T1000 (cell line): Measurements from ENCODE around the gene P2RY1.
"Not testable (repeated sequence)": the region's sequence is repeated elsewhere in the genome, so short reads cannot be mapped to it uniquely, and the experiment has no call there.

ENCODE experiments used
- DNase-seq: peaks from one replicate; lab custom pipeline; 2025; ENCODE audit warnings: mixed read lengths; lab: John Stamatoyannopoulos, UW

The P2RY1 gene

DNA sequence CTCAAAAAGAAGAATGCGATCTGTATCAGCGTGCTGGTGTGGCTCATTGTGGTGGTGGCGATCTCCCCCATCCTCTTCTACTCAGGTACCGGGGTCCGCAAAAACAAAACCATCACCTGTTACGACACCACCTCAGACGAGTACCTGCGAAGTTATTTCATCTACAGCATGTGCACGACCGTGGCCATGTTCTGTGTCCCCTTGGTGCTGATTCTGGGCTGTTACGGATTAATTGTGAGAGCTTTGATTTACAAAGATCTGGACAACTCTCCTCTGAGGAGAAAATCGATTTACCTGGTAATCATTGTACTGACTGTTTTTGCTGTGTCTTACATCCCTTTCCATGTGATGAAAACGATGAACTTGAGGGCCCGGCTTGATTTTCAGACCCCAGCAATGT lies 1.3 kb downstream of the P2RY1 start:
- DNase-seq: no peak

DNA sequence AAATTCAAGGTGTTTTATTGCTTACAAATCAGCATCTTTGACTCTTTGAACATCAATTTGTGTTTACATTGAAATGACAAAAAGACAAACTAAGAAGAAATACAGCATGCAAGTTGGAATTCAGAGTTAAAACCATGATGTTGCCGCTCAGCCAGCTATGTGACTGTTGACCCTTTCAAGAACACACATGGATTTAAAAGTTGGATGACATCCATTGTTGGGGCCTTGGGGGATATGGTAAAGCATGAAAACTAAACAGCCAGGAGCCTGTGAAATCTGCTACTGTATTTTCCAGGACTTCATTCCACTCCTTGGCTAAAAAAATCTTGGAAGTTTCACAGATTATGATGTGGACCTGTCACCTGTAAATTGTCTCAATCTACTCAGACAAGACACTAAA lies 4.6 kb downstream of the P2RY1 start:
- no peak for DNase-seq

DNA sequence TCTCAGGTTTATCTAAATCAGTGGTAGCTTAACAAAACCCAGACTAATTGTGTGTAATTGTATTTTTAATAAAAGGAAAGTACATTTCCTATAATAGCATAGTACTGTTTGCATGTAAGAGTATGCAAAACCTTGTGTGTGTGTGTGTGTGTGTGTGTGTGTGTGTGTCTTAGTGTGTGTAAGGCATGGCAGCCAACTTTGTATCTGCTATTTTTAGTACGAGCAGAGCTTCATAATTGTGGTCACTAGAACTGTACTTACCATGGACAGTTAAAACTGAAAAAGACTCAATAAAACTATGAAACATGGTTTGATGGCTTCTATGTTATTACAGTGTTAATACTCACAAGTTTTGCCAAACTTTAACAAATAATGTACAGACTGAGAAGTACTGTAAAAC lies 6.2 kb downstream of the P2RY1 start:
- DNase-seq: no peak

DNA sequence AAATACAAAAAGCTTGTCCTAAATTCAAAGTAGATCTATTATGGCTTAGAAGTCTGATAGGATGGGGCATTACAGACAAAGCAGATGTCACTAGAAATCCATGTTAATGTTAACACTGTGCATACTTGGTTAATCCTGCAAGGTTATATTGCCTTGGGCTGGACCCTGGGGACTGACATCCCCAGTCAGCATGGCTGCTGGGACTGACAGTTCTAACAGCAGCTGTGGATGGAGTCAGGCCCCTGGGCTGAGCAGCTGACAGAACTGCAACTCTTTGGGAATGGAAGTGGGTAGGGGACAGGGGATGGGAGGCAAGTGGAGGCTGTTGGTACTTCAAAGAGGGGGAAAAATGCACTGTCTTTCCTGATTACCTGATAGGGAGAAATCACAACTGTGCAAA lies 7.5 kb downstream of the P2RY1 start:
- DNase-seq: no peak

DNA sequence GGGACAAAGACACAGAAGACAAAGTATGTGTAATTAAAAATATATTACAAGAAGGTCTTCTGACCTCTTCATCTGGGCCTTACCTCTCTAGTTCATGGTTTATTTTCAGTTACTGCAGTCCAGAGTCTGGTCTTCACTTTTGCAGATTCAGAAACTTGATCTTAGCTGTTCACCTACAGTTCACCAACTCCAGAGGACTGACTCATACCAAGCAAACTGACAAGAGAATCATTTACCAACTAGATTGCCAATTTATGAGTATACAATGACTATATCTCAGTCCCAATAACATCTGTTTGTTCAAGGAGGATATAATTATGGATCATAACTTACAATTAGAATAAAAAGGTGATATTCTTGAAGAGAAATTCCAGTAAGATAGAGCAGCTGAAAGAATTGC lies 9.0 kb downstream of the P2RY1 start:
- DNase-seq: no peak

DNA sequence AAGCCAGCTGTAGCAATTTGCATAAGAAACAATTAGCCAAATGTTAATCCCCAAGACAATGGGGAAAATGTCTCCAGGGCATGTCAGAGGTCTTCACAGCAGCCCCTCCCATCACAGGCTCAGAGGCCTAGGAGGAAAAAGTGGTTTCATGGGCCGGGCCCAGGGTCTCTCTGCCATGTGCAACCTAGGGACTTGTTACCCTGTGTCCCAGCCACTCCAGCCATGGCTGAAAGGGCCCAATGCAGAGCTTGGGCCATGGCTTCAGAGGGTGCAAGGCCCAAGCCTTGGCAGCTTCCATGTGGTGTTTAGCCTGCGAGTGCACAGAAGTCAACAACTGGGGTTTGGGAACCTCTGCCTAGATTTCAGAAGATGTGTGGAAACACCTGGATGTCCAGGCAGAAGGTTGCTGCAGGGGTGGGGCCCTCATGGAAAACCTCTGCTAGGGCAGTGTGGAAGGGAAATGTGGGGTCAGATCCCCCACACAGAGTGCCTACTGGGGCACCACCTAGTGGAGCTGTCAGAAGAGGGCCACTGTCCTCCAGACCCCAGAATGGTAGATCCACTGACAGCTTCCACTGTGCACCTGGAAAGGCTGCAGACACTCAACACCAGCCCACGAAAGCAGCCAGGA lies 11.8 kb downstream of the P2RY1 start:
- DNase-seq: not testable (repeated sequence)

DNA sequence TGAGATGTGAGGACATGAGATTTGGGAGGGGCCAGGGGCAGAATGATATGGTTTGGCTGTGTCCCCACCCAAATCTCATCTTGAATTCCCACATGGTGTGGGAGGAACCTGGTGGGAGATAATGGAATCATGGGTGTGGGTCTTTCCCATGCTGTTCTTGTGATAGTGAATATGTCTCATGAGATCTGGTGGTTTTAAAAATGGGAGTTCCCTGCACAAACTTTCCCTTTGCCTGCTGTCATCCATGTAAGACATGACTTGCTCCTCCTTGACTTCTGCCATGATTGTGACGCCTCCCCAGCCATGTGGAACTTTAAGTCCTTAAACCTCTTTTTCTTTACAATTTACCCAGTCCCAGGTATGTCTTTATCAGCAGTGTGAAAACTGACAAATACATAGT lies 12.7 kb downstream of the P2RY1 start:
- not testable (repeated sequence) for DNase-seq

DNA sequence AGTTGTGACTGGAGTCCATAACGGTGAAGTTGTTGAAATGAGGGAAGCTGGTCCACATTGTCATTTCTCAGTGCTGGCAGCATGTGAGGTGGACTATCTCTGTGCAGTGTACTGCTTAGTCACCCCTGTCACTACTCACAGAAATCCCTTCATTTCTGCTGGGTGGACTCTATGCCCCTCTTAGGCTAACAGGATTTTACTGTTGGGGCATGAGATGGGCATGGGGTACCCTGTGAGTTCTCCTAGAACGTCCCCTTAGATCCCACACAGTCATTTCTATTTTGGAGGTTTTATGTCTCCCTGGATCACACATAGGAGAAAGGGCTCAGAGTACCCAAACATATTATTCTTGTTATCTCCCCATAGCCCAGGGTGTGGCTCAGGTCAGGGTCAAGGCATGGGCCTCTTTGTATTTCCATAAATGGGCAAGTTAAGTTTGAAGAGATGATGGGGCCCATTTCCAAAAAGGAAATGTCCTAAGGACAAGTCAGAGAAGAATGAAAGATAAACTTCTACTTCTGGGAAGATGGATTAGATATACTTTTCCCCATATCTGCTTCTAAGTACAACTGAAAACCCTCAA lies 15.2 kb downstream of the P2RY1 start:
- no peak for DNase-seq

DNA sequence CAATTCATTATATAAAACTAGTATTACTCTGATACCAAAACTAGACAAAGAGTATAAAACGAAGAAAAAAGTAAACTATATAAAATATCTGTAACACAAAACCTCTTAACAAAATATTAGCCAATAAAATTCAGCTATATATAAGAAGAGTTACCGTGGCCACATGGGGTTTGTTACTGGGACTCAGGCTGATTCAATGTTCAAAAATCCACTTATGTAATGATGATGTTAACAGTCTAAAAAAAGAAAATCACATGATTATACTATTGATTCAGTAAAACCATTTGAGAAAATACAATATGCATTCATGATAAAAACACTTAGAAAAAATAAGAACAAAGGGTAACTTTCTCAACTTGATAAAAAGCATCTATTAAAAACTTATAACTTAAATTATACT lies 18.3 kb downstream of the P2RY1 start:
- no peak for DNase-seq

DNA sequence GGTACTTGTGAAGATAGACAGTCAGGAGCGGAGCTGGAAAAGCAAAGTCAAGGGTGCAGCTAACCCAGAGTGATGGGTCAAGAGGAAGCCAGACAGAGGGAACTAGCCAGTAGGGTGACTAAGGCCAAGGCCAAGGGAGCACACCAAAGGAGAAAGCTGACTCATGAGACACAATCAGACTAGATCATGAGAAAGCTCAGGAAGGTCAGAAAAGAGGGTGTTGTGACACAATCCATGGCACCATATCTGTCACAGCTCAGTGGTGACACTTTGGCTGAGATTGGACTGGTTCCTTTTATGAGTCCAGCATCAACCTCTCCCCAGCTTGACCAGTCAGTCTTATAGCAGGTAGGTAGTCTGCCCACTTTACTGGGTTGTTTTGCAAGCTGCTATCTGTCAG lies 22.2 kb downstream of the P2RY1 start:
- DNase-seq: no peak

DNA sequence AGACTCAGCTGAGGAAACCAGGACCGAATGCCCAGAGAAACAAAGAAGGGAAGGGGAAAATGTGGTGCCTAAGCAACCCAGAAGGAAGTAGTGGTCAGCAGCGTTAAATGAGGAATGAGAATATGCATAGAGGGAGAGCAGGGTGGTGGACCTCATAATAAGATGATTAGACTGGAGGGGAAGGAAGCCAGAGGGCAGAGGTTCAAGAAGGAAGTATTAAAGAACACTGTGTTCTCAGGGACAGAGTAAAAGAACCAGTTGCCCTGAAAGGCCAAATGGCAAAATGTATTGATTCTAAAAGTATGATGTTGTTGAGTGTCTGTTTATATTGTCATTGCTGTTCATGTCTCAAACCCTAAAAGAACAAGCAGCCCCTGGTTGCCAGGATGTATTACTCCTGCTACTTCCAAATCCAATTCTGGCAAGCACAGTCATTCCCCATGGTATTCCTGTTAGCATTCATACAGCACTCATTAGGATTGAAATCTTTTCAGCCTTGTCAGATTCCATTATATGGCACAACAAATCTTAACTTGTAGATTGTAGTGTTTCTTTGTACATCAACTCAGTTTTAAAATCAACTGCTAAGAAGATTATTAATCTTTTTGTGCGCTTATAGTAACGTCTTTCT lies 23.4 kb downstream of the P2RY1 start:
- DNase-seq: no peak

DNA sequence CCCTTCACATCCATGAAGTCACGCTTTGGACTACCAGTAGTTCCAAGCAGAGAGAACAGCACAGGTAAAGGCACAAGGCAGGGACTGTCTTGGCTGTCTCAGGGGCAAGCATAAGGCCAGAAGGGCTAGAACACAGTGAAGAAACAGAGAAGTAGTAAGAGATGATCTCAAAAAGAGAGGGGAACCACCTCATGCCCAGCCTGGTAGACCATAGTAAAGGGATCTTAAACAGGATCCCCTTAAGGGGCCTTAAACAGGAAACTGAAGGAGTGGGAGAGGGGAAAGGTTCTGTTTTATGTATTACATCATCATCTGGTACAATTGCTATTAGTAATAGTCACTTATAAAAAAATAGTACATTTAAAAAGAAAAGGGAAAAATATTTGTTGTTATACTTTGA lies 25.8 kb downstream of the P2RY1 start:
- DNase-seq: no peak

DNA sequence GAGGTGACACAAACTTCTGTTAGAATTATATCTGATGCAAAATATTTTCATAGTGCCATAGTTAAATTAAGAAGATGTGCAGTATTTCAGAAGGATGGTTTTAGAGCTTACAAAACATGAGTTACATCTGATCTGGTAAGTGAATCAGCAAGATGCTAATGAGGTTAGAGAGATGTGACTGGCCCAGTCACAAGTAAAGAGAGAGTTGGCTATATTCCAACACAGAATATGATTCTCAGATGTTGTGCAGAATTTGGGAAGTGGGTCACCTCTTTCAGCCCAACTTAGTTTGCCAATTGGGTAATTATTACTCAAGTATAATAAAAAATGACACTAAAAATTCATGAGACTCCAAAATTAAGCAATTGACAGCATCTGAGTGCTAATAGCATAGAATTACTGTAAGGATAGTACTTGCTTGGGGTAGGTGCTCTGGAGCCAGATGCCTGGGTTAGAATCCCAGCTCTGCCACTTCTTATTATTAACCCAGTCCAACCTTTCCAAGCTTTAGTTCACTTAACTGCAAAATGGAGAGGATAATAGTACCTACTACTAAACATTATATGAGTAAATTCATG lies 30.8 kb downstream of the P2RY1 start:
- DNase-seq: no peak

DNA sequence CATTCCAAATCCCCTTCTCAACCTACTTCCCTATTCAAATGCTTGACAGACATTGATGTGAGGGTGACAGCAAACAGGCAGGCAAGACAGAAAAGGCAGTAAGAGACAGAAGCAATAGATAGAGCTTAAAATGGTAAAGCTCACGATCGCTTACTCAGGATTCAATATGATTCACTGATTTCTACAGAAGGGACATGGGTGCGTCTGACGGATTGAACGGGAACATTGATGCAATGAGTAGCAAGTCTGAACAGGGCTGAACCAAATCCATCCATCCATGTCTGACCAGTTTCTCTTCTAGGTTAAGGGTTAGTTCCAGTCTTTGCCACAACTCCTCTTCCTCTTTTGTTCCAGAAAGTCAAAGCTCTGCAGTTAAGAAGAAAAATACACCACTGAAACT lies 35.1 kb downstream of the P2RY1 start:
- no peak for DNase-seq

DNA sequence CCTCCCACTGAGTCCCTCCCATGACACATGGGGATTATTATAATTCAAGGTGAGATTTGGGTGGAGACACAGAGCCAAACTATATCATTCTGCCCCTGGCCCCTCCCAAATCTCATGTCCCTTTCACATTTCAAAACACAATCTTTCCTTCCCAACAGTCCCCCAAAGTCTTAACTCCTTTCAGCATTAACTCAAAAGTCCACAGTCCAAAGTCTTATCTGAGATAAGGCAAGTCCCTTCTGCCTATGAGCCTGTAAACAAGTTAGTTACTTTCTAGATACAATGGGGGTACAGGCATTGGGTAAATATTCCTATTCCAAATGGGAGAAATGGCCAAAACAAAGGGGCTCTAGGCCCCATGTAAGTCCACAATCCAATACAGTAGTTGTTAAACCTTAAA lies 38.4 kb downstream of the P2RY1 start:
- not testable (repeated sequence) for DNase-seq

DNA sequence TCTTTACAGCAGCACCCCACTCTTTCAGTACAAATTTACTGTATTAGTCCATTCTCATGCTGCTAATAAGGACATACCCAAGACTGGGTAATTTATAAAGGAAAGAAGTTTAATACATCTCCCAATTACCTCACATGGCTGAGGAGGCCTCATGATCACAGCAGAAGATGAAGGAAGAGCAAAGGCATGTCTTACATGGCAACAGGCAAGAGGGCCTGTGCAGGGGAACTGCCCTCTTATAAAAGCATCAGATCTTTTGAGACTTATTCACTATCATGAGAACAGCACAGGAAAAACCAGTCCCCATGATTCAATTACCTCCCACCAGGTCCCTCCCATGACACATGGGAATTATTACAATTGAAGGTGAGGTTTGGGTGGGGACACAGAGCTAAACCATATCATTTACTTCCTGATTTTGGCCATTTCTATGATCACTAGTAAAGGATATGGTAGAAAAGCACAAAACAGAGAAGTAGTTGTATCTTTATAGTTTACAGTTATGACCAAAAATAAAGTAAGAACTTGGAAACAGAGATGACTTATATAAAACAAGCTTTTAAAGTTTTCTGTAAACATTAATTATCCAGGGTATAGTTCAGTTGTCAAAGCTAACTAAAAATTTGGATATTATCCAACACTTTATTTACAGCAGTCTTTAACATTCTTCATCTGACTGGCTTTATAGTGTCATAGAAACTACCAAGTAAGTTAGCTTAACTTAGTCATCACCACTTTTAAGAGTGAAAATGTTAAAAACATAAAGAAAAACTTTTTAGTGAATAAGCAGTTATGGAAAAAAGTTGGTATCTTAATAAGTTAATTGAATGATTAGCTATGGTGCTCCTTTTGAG lies 40.2 kb downstream of the P2RY1 start:
- no peak for DNase-seq

DNA sequence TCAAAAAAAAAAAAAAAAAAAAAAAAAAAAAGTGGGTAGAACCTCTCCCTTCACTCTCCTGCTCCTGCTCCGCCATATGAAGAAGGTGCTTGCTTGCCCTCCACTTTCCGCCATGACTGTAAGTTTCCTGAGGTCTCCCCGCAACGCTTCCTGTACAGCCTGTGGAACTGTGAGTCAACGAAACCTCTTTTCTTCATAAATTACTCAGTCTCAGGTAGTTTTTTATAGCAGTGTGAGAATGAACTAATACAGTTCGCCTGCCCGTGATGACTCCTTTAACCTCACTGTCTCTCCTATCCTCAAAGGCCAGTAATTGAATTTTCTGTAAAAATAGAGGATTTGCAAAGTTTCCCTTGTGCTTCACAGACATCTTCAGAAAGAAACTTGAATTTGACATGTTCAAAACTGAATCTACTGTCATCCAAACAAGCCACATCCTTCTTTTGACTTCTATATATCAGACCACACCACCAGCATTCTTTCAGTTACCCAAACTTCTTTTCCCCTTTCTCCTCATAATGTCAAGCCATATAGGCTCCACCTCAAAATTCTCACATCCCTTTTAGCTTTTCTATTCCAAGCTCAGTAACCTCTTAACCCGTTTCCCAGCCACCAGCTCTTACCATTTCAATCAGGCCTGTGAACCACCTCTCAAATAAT lies 44.3 kb downstream of the P2RY1 start:
- no peak for DNase-seq

DNA sequence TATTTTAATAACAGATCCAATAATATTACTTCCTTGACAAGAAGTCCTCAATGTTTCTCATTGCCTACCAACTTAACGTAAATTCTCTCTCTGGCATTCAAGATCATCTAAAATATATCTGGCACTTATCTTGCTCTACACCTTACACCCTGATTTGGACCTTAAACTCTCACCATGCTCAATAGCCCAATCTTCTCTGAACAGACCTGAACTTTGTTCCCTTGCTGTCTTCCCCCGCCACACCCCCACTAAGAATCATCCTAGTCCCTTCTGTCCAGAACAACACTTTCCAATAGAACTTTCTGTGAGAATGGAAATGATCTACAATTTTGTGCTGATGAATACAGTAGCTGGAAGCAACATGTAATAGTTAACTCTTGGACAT lies 44.9 kb downstream of the P2RY1 start:
- no peak for DNase-seq

DNA sequence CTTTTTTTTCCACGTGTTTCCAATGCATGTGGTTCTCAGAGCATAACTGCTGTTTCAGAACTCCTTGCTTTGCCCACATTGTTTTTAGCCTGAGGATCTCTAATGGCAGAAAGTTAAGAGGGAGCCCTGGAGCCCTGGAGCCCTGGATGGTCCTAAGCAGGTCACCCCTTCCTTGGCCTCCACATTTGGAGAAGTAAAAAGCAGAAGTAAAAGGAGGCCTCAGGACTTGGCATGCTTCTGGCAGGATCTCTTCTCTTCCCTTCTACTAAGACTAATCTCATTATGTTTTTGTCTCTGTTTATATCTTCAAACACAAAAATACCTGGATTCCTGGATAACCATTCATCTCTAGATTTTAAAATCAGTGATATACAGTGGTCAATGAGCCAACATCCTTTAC lies 50.1 kb downstream of the P2RY1 start:
- DNase-seq: no peak
